ENCODE results near the gene UBE2R2. TPM values are rescaled to one million over a fixed set of nuclear protein-coding genes. Genes with fewer than 3 reads are reported as not detected.

UBE2R2 gene
- total and polyA plus RNA-seq, 2 of the 4 experiments (the other 2 are of a cell fraction), result 12.7 to 24.8 TPM

- Histone ChIP-seq H3K9ac (ENCODE audit: low read depth, low read length) (no peak overlapping the region), H3K4me2 (ENCODE audit: low read depth, low read length) (no peak overlapping the region), H3K4ac (ENCODE audit: low read depth, low read length) (no peak overlapping the region), H2BK5ac (ENCODE audit: low read depth, low read length, poor library complexity, severe bottlenecking) (no peak overlapping the region), H2BK15ac (ENCODE audit: low read depth, low read length) (no peak overlapping the region), H3K4me1 (ENCODE audit: control insufficient read depth, insufficient read depth, low read length) (no peaks in the 10 kb centered on the region), H2AK5ac (ENCODE audit: low read depth, low read length) (no peak overlapping the region), H2AFZ (replicated peaks; ENCODE audit: low read length, poor library complexity) (no peak overlapping the region), H2AK9ac (replicated peaks; ENCODE audit: low read depth, low read length, poor library complexity) (no peak overlapping the region), H4K5ac (ENCODE audit: low read depth, low read length) (no peak overlapping the region), H4K91ac (ENCODE audit: insufficient read depth, low read depth, low read length) (no peak overlapping the region), H2BK120ac (ENCODE audit: low read depth, low read length) (no peak overlapping the region), H3K27ac (ENCODE audit: insufficient read depth, low read length) (no peak overlapping the region), H2BK20ac (ENCODE audit: low read depth, low read length) (no peak overlapping the region), H3K14ac (replicated peaks; ENCODE audit: low read depth, low read length) (no peak overlapping the region), H3K9me1 (ENCODE audit: insufficient read depth, low read length) (peaks cover 12% of the 10 kb centered on the region), H3K36me3 (ENCODE audit: control insufficient read depth, insufficient read depth, low read length) (peaks cover 19% of the 10 kb centered on the region), H3K4me3 (ENCODE audit: insufficient read depth, low read depth, low read length) (no peak overlapping the region), H4K20me1 (ENCODE audit: insufficient read depth, low read length) (peaks cover 56% of the 10 kb centered on the region), H3K79me1 (ENCODE audit: low read depth in 1 of 2, low read length in 2 of 2) (peaks cover 43 to 69% of the 10 kb centered on the region in 2 experiments), H3K18ac (ENCODE audit: low read depth, low read length) (no peak overlapping the region), H3K27me3 (ENCODE audit: control insufficient read depth, insufficient read depth, low read length) (no peaks in the 10 kb centered on the region), H3K23ac (ENCODE audit: low read depth, low read length) (no peak overlapping the region), H3K9me3 (ENCODE audit: control insufficient read depth, insufficient read depth, low read length) (no peaks in the 10 kb centered on the region), H4K8ac (ENCODE audit: low read depth in 2 of 2, low read length in 2 of 2) (no peak overlapping the region), H3K56ac (ENCODE audit: extremely low read depth, insufficient read depth, low read length) (no peak overlapping the region)
- in situ Hi-C loops (cut with MboI; ENCODE audit: low sequenced_read_pairs), result no loop called here
- intact Hi-C loops (cut with micrococcal nuclease), result no loop called here
- no CpG with 5 or more reads among the region's 4 CpGs for WGBS, 2 experiments (ENCODE audit: extremely low coverage in 2 of 2, insufficient read length in 1 of 2)
- ChIA-PET CTCF (no interaction called here), POLR2A (ENCODE audit: unreplicated experiment) (no interaction called here)
- no TSS peak for BruUV-seq (replicated peaks)
- dilution Hi-C loops (cut with HindIII; ENCODE audit: low sequenced_read_pairs, unreplicated experiment), result no loop called here
- no peak for DNase-seq
- TF ChIP-seq USF2 (IDR thresholded peaks at IDR 0.05; ENCODE audit: low read depth, low read length) (no peak), MAFK (IDR thresholded peaks at IDR 0.05; ENCODE audit: low read depth, low read length) (no peak), FOS (IDR thresholded peaks at IDR 0.05; ENCODE audit: low read depth, low read length) (no peak), BHLHE40 (IDR thresholded peaks at IDR 0.05; ENCODE audit: low read depth, low read length) (no peak), RCOR1 (IDR thresholded peaks at IDR 0.05; ENCODE audit: insufficient replicate concordance, low read length) (no peak), NFE2L2 (IDR thresholded peaks at IDR 0.05; ENCODE audit: low read depth, low read length) (no peak), MXI1 (IDR thresholded peaks at IDR 0.05; ENCODE audit: borderline replicate concordance, low read depth, low read length) (no peak), CEBPB (IDR thresholded peaks at IDR 0.05; ENCODE audit: low read depth, low read length) (no peak), RFX5 (IDR thresholded peaks at IDR 0.05; ENCODE audit: low read depth, low read length) (no peak), MAZ (IDR thresholded peaks at IDR 0.05; ENCODE audit: borderline replicate concordance, low read depth, low read length) (no peak)
- ATAC-seq (ENCODE audit: low read depth), result no peak
Measured at GRCh38 chr9:33903157-33903780, 86.3 kb downstream of the UBE2R2 start.
